Measurements from ENCODE around the gene CLTRN.
"Not testable (repeated sequence)": the region's sequence is repeated elsewhere in the genome, so short reads cannot be mapped to it uniquely, and the experiment has no call there.

The CLTRN gene

DNA sequence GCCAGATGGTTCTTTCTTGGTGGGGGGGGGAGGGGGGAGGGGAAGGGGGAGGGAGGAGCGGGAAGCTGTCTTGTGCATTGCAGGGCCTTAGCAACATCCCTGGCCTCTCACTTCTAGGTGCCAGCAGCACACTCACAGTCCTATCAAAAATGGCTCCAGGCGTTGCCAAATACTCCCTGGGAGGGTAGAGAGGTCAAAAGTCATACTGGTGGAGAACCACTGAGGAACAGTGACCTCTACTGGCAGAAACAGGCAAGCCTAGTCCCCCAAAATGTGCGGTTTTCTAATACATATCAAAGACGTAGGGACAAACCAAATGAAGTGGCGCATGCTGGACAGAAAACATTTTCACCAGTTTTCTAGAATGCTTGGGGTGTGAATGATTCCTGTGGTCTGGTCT lies 17.1 kb downstream of the CLTRN start:
- DNase-seq (ENCODE audit: low spot score) = not testable (repeated sequence)

- no peak for DNase-seq (ENCODE audit: low spot score)
Observed at GRCh38 chrX:15646543-15646942, 18.1 kb downstream of the CLTRN start.

DNA sequence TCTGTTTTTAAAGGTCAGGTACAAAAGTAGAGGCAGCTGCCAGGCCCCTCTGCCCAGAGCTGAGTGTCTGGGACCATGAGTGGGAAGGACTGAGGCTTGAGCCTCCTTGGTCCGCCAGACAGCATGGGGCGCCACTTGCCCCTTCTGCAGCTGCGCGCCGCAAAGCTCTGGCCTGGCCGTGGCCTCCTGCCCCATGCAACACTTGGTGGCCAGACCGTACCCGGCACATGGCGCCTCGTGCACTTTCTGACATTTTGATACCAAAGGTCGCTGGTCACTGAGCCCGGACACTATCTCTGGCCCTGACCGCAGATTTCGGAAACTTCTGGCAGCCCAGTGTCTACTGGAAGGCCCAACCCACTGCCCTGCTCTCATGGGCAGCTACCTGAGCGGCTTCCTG lies 18.6 kb downstream of the CLTRN start:
- DNase-seq (ENCODE audit: low spot score) = no peak

DNA sequence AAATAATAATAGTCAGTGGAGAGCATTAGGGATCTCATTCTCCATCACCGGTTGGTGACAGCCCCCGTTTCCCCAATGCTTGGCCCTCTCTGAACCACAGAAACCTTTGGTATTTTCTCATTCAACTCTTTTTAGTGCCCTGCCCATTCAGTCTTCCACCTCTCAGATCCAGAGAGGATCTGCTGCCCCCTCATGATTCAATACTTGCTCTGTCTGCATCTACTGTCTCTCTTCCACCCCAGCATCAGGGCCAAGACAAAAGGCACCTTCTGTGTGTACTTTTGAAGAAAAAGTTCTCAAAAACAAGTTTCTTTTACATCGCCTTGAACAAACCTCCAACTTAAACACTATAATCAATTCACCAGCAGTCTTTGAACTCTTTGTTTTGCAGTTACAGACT lies 19.3 kb downstream of the CLTRN start:
- no peak for DNase-seq (ENCODE audit: low spot score)

GRCh38 chrX:15644560-15644872 lies 20.1 kb downstream of the CLTRN start:
- DNase-seq (ENCODE audit: low spot score) = no peak

- no peak for DNase-seq (ENCODE audit: low spot score)
Observed at GRCh38 chrX:15643786-15644559, 20.6 kb downstream of the CLTRN start.

DNA sequence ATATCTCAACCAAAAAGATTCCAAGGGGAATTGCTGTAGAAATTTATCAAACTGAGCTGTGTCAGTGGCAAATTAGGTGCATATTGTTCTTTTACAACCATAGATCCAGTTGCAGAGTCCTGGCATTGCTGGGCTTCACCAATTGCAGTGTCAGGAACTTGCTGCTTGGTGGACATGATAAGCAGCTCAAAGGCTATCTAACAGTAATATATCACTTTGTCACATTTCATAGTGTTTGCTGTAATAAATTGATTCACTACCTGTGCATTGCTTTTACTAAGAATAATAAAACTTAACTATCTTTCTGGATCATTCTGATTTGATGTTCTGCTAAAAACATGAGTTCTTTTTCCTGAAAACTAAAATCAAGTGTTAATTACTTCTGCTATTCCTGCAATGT lies 33.0 kb downstream of the CLTRN start:
- no peak for DNase-seq (ENCODE audit: low spot score)

GRCh38 chrX:15623054-15623453 lies 41.6 kb downstream of the CLTRN start:
- no peak for DNase-seq (ENCODE audit: low spot score)

- DNase-seq (ENCODE audit: low spot score) = no peak
Observed at GRCh38 chrX:15619053-15619755, 45.4 kb downstream of the CLTRN start.

- no peak for DNase-seq (ENCODE audit: low spot score)
Observed at GRCh38 chrX:15617111-15617510, 47.5 kb downstream of the CLTRN start.

- DNase-seq (ENCODE audit: low spot score) = no peak
Observed at GRCh38 chrX:15616531-15616930, 48.1 kb downstream of the CLTRN start.

GRCh38 chrX:15607067-15607466 lies 57.5 kb downstream of the CLTRN start:
- no peak for DNase-seq (ENCODE audit: low spot score)

DNA sequence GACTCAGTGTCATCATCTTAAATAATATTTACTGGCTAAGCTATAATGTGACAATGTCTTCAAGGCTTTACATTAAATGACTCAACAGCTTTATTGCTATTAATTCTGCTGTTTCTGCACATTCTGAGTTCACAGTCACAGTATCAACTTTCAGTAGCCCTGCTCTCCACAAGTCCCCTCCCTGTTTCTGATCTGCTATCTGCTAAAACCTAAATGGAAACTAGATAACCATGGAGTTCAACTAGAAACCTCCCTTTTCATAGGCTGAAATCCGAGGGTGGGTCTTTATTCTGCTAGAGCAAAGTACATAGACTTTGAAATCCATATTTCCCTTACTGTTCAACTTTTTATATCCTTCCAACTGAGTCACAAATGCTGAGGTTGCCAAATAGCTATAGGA lies 58.5 kb downstream of the CLTRN start:
- no peak for DNase-seq (ENCODE audit: low spot score)

DNA sequence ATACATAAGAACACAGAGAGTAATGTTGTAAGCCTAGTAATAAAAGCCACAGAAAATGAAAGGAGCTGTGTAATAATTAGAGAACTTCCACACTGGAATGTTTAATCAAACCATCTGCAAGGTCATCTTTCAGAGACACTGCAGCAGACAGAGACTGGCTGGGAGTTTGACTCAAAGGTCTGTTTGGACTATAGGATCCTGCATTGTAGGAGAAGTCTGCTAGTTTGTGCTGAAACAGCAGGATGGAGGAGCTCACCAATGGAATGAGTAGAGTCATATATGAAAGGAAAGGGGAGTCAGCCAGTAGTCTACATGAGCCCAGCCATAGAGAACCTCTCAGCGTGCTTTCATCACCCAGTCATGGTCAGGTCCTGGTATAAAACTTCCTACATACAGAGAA lies 59.4 kb downstream of the CLTRN start:
- no peak for DNase-seq (ENCODE audit: low spot score)

GRCh38 chrX:15602761-15603160 lies 61.8 kb downstream of the CLTRN start:
- no peak for DNase-seq (ENCODE audit: low spot score)

DNA sequence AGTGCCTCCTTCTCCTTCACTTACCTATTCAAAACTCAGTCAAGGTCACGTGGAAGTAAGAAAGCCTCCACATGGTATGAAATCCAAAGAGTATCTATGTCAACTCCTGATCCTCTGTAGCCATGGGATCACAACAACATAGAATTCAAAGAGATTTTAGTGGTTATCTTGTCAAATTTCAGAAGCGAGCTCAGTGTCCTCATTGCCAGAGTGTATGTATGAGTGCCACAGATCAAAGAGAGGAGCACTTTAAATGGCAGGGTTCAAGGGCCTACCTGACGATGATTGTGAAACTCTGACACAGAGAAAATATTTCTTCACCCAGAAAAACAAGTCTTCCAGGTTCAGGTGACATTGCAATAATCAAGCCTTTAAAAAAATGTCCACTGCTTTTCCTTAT lies 62.7 kb downstream of the CLTRN start:
- DNase-seq (ENCODE audit: low spot score) = no peak

- no peak for DNase-seq (ENCODE audit: low spot score)
Observed at GRCh38 chrX:15600745-15601144, 63.9 kb downstream of the CLTRN start, which contains the start of gene ACE2. Gene ACE2 (minus strand): TSS chrX:15600960. CDS start chrX:15600911, 49 bp downstream.

DNA sequence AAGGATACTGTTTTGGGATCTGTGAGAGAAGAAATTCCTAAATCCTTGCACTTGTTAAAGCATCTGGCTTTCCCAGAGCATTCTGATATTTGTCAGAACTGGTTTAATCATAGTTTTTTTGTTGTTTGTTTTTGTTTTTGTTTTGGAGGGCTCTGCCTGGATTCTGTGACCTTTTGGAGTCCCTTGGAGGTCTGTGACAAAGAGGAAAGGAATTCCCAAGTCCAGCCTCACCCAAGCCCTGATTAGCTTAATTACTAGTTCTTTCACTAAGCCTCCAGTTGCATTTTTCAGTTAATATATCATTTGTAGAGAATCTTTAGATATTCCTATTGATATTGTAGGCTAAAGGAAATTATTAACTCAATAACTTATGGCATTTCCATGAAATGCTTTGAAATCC lies 64.6 kb downstream of the CLTRN start:
- DNase-seq (ENCODE audit: low spot score) = no peak

DNA sequence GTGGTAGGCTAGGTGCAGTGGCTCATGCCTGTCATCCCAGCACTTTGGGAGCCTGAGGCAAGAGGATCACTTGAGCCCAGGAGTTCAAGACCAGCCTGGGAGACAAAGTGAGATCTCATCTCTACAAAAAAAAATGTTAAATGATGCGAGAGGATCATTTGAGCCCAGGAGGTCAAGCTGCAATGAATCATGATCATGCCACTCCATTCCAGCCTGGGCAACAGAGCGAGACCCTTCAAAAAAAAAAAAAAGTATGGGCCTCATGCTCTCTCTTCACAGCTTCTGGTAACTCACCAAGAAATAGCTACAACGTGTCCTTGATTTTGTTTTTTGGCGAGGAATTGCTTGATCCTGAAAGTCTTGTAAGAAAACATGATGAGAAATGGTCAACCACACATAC lies 65.1 kb downstream of the CLTRN start:
- no peak for DNase-seq (ENCODE audit: low spot score)

GRCh38 chrX:15598026-15598425 lies 66.6 kb downstream of the CLTRN start:
- no peak for DNase-seq (ENCODE audit: low spot score)

GRCh38 chrX:15594371-15594770 lies 70.2 kb downstream of the CLTRN start:
- no peak for DNase-seq (ENCODE audit: low spot score)

DNA sequence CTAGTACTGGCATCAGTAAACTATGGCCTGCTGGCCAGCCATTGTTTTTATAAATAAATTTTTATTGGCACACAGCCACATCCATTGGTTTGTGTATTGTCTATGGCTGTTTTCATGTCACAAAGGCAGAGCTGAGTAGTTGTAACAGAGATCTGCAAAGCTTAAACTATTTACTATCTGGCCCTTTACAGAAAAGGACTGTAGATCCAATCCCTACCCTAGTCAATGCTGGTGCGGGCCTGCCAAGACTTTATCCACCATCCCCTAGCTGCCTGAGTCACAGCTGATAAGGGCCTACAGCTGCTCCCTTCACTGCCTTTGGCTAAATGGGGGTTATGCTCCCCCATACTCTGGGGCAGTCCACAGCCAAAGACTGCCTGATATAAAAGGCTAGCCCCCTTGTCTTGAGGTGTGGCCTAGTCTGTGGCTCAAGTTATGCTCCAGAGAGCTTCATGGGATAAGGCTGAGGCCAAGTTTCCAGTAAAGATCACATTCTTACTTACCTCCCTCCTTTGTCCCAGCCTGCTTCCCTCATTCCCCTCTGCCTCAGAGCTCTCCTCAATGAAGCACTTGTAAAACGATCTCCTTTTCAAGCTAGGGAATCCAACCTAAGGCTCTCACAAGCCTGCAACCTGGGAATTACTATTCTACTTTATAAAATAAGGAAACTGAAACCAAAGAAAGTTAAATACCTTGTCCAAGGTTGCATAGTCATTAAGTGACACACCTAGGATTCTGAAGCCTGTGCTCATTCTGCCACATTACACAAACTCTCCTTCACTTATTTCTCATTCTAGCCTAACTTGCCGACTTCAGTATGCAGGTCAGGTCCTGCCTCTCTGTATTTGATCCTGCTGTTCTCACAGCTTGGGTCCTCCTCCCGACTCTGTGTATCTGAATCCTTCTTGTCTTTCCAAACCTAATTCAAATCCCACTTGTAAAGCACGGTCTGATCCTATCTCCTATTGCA lies 84.5 kb downstream of the CLTRN start:
- DNase-seq (ENCODE audit: low spot score) = no peak
